GM12873 (cell line): ENCODE results near the gene ODAD4.

Source experiments
- CTCF ChIP-seq: IDR thresholded peaks from 2 replicates; pipeline ENCODE4 v1.5.1; 2012; ENCODE audit warnings: low read depth, mild to moderate bottlenecking, moderate library complexity, low read length, control low read depth; ENCODE audit not compliant: insufficient read depth; ENCODE audit errors: missing control alignments

ODAD4 gene

GRCh38 chr17:41919840-41920579 is 10.4 kb upstream of the ODAD4 start:
- TF ChIP-seq CTCF: no peak

DNA sequence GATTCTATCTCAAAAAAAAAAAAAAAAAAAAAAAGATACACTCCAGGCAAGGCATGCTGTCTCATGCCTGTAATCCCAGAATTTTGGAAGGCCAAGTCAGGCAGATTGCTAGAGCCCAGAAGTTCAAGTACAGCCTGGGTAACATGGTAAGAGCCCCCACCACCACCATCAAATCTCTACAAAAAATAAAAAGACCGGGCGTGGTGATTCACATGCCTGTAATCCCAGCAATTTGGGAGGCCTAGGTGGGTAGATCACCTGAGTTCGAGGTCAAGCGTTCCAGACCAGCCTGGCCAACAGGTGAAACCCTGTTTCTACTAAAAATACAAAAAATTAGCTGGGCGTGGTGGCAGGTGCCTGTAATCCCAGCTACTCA is 9.8 kb upstream of the ODAD4 start:
- TF ChIP-seq CTCF: no peak

DNA sequence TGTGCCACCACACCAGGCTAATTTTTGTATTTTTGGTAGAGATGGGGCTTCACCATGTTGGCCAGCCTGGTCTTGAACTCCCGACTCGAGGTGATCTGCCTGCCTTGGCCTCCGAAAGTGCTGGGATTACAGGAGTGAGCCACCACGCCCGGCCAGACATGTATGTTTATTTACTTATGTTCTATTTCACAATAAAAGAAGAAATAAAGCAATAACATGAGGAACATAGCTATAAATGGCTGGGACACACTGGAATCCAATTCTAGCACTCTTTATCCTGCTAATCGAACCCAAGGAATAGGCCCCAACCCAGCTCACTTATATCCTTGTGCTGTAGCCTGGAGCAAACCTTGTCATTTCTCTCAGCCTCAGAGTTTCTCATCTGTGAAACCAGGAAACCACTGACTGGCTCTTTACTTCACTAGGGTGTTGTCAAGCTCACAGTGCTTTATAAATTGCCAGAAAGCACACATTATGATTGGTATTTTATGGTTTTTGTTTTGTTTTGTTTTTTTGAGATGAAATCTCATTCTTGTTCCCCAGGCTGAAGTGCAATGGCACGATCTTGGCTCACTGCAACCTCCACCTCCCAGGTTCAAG is 4.3 kb upstream of the ODAD4 start:
- no peak for TF ChIP-seq CTCF

DNA sequence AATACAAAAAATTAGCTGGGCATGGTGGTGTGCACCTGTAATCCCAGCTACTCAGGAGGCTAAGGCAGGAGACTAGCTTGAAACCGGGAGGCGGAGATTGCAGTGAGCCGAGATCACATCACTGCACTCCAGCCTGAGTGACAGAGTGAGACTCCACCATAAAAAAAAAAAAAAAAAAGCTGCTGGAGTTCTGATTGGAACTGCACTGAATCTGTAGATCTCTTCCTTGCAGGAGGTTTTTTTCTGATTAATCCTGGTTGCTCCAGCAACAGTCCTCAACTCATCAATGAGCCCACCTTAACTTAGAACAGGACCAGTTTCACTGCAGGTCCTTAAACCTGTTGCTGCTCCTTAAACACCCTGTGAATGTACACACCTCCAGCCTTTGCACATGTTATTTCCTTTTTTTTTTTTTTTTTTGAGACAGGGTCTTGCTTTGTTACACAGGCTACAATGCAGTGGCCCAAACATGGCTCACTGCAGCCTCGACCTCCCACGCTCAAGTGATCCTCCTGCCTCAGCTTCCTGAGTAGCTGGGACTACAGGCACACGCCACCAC is 1.6 kb upstream of the ODAD4 start:
- no peak for TF ChIP-seq CTCF

GRCh38 chr17:41932816-41933389 is 2.5 kb downstream of the ODAD4 start:
- TF ChIP-seq CTCF: no peak

DNA sequence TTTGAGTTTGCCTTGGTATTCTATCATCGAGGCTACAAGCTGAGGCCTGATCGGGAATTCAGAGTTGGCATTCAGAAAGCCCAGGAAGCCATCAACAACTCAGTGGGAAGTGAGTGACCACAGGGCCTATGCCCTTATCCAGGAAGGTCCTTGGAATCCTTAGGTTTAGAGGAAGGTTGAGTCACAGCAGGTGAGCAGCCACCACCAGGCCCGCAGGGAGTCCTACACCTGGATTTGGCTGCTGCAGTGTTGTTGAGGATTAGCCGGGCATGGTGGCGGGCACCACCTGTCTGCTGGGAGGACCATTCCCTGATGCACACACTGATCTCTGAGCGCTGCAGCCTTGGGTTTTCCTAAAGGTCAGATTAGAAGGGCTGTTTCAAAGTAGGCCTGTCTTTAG is 5.2 kb downstream of the ODAD4 start:
- TF ChIP-seq CTCF: no peak

- TF ChIP-seq CTCF: no peak
Observed at GRCh38 chr17:41937970-41938954, 7.8 kb downstream of the ODAD4 start.
